Stimulated activated CD4-positive, alpha-beta T cell treated with anti-CD3 and anti-CD28 coated beads, Interleukin-2, amount 100 ng/mL, for 4 hours (primary cell): ENCODE measurements around the gene CHRNE.
"Not testable (repeated sequence)": the region's sequence is repeated elsewhere in the genome, so short reads cannot be mapped to it uniquely, and the experiment has no call there.

Experiments used
- DNase-seq: peaks from one replicate; pipeline ENCODE4 v3.0.0-alpha.2; 2020; ENCODE audit warnings: low read depth

Gene CHRNE

DNA sequence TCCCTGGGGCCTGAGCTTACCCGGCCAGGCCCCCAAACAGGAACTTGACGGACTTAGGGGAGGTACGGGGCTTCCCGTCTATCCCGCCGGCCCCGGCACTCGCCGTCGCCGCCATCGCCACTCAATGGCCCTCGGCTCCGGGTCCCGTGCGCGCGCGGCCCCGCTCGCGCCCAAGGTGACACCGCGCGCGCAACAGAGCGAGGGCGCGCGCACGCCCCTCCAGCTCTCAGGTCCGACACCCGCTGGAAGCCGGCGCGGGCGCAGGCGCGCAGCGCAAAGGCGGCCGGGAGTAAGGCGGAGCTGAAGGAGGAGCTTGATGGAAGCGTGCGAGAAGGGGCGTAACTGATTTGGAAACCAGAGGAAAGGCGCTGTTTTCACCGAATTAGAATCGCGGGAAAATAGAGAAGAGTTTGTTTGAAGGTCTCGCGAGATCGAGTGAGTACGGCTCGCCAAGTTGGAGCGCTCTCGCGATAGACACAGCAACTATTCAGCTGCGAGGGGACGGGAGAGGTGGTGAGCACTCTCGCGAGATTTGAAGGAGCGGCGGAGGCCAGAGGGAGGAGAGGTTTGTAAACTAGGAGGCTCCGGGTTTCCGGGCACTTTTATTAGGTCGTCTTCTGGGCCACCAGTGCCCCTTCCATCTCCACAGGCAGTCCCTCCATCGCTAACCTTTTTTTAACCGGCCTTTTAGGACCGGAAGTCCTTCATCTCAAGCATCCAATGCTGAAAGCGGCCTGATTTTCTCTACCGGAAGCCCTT, 37.1 kb upstream of the CHRNE start, which contains the start of the genes RNF167 and SLC25A11:
Gene RNF167 (plus strand): TSS at position 473 of the 759 bp plus-strand sequence. CDS start 642 bp downstream, outside the sequence.
Gene SLC25A11 (minus strand): TSS at position 251 of the 759 bp plus-strand sequence. CDS start 136 bp downstream, at position 115.
- DNase-seq: peak; percentile 95

DNA sequence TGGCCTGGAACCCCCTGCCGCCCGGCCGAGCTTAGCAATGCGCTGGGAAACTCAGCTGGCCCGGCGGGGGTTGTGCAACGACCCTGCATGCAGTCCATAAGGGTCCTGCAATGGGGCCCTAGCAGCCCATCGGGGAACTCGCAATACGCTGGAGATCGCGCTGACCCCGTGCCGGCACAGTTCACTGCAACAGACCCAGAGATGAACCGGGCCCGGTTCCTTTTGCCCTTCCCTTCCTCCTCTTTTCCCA, 36.6 kb upstream of the CHRNE start:
- no peak for DNase-seq

DNA sequence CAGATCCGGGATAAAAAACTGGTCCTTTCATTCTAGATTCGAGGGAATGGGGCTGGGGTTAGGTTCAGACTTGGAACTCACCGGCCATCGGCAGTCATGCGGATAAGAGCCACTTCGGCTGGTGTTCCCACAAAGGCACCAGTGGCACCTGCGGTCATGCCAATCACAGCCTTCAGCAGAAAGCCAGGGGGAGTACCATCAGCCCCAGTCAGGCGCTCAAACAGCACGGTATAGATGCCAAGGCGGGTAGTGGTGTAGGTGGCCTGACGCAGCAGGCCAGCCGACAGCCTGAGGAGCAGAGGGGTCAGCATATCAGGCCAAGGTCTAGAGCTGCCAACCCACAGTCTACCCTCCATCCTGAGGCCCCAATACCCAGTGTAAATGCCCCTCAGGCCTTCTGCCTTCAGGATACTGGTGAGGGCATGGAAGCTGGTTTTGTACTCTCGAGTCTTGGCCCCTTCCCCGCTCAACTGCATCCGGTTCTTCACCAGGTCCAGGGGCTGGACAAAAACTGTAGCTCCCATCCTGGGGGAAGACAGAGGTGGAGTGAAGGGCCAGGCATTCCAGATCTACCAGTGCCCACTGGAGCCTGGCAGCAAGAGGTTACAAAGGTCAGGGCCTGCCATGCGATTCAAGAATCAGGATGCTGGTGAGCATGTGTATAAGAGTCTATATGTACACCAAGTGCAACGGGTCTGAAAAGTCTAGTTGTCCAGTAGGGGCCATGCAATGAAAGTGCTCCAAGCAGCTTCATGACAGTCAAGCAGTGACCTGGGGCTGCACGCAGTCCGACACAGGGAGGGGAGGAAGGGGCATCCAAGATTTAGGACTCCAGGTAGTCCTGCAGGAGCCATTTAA, 36.0 kb upstream of the CHRNE start:
- DNase-seq: no peak

DNA sequence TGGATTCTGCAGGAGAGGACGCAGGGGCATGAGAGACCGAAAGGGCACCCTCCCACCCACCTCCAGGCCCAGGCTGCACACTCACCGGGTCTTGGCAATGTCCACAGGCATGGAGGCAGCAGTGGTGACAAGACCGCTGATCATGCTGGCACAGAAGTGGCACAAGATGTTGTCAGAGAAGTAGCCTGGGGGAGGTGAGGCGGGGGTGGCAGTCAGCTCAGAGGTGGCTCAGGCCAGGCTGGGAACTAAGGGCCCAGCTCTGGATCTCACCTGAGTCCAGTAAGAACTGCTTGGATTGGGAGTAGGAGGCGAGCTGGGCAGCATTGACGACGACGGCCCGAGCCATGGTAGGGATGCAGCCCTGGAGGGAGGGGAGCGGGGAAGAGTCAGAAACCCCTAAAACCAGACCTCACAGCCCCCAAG, 35.2 kb upstream of the CHRNE start:
- no peak for DNase-seq

DNA sequence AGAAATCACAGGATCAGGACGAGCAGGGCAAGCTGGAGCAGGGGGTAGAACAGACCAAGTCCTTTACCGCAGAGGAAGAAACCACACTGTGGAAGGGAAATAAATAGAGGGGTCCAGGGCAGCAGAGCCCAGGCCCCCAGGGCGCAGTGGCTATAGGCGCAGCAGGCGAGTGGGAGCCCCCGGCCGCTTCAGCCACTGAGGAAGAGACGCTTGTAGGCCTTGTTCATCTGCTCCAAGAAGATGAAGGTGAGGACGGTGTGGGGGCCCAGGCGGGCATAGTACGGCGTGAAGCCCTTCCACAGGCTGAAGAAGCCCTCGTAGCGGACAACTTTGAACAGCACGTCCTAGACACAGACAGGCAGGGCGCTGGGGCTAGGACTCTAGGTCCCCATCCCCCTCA, 34.7 kb upstream of the CHRNE start:
- DNase-seq: no peak

DNA sequence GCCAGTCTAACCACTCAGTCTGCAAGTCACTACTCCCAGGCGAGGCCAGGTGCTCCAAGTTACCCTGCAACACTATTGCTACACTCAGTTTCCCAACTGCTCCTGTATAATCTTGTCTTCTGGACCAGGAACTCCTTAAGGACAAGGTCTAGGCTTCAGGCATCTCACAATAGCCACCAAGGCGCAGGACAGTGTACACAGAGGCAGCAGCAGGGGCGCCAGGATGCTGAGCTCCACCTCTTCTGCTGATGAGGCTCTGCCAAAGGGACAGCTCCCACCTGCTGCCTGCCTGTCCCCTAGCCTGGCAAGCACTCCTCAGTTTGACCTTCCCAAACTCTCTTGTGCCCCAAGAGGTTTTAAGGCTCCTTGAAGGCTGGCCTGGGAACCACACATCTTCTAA, 33.5 kb upstream of the CHRNE start:
- no peak for DNase-seq

DNA sequence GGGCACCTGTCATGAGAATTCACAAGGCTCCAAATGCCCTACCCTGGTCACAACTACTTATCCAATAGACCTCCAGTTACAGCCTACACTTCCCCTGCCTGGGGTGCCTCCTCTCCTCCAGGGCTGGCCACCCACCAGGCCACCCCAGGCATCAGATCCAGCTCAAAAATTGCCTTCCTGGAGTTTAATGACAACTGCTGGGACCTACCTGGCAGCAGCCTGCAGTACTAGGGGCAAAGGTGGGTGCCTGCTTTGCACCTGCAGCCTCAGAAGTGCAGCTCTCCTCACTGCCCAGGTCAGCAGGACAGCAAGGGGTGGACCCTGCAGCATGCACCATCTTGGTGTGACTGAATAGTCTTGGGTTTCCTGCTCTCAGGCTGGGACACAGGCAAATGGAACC, 32.8 kb upstream of the CHRNE start:
- no peak for DNase-seq

DNA sequence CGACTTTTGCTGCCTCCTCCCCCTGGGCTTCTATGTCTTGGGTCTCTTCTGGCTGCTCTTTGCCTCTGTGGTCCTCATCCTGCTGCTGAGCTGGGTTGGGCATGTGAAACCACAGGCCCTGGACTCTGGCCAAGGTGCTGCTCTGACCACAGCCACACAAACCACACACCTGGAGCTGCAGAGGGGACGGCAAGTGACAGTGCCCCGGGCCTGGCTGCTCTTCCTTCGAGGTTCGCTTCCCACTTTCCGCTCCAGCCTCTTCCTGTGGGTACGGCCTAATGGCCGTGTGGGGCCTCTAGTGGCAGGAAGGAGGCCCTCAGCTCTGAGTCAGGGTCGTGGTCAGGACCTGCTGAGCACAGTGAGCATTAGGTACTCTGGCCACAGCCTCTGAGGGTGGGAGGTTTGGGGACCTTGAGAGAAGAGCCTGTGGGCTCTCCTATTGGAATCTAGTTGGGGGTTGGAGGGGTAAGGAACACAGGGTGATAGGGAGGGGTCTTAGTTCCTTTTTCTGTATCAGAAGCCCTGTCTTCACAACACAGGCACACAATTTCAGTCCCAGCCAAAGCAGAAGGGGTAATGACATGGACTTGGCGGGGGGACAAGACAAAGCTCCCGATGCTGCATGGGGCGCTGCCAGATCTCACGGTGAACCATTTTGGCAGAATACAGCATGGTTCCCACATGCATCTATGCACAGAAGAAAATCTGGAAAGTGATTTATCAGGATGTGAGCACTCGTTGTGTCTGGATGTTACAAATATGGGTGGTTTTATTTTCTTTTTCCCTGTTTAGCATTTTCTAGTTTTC, 31.5 kb upstream of the CHRNE start:
- no peak for DNase-seq

DNA sequence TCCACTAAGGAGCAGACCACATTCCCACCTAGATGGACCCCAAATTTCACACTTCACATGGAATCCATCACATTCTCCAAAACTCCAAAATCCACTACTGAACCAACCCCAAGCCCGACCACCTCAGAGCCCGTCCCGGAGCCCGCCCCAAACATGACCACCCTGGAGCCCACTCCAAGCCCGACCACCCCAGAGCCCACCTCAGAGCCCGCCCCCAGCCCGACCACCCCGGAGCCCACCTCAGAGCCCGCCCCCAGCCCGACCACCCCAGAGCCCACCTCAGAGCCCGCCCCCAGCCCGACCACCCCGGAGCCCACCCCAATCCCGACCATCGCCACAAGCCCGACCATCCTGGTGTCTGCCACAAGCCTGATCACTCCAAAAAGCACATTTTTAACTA, 30.7 kb upstream of the CHRNE start:
- no peak for DNase-seq

DNA sequence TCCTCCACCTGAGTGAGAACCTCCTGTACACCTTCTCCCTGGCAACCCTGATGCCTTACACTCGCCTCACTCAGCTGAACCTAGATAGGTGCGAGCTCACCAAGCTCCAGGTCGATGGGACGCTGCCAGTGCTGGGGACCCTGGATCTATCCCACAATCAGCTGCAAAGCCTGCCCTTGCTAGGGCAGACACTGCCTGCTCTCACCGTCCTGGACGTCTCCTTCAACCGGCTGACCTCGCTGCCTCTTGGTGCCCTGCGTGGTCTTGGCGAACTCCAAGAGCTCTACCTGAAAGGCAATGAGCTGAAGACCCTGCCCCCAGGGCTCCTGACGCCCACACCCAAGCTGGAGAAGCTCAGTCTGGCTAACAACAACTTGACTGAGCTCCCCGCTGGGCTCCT, 29.9 kb upstream of the CHRNE start:
- no peak for DNase-seq

DNA sequence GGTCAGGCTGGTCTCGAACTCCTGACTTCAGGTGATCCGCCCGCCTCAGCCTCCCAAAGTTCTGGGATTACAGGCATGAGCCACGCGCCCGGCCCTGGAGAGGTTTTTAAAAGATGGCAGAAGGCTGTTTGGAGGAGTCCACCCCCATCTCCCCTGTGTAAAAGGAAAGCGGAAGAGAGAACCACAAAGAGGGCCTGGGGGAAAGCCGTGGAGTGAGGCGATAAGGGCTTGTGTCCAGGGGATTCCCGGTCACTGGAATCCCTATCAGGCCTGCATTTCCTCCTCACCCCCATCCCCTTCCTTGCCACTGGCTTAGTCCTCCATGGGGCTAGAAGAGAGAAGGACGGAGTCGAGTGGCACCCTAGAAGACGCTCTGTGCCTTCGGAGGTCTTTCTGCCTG, 29.1 kb upstream of the CHRNE start, which contains the start of gene GP1BA:
Gene GP1BA (plus strand): TSS at position 315 of the 400 bp plus-strand sequence. CDS start 328 bp downstream, outside the sequence.
- DNase-seq: no peak

DNA sequence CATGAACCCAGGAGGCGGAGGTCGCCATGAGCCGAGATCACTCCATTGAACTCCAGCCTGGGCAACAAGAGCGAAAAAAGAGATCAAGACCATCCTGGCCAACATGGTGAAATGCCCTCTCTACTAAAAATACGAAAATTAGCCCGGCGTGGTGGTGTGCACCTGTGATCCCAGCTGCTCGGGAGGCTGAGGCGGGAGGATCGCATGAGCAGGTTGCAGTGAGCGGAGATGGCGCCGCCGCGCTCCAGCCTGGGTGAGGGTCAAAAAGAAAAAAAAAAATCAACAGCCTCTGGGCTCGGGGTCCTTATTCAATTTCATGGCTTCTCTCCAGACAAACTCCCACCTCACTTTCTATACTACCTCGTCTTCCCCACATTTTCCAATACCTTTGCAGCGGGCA, 26.0 kb upstream of the CHRNE start:
- no peak for DNase-seq

DNA sequence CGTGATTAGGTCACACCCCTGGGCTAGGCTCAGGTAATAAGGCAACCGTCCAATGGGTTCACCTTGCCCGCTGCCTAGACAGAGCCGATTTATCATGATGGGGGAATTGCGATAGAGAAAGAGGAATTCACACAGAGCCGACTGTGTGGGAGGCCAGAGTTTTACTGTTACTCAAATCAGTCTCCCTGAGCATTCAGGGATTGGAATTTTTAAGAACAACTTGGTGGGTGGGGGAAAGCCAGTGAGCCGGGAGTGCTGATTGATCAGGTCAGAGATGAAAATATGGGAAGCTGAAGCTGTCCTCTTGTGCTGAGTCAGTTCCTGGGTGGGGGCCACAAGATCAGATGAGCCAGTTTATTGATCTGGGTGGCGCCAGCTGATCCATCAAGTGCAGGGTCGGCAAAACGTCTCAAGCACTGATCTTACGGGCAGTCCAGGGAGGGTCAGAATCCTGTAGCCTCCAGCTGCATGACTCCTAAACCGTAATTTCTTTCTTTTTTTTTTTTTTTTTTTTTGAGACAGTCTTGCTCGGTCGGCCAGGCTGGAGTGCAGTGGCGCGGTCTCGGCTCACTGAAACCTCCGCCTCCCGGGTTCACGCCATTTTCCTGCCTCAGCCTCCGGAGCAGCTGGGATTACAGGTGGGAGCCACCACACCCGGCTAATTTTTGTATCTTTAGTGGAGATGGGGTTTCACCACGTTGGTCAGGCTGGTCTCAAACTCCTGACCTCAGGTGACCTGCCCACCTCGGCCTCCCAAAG, 23.9 kb upstream of the CHRNE start:
- DNase-seq: not testable (repeated sequence)

DNA sequence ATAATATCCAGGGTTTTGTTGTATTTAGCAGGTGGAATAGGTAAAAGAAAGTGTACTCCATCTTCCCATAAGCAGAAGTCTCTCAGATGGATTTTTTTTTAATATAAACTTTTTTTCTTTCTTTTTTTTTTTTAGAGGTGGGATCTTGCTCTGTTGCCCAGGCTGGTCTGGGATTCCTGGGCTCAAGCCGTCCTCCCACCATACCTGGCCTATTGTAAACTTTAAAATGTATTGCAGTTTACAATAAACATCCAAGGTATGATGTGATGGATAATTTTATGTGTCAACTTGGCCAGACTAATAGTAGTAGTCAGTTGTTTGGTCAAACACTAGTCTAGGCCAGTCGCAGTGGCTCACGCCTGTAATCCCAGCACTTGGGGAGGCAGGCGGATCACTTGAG, 18.4 kb upstream of the CHRNE start:
- no peak for DNase-seq

DNA sequence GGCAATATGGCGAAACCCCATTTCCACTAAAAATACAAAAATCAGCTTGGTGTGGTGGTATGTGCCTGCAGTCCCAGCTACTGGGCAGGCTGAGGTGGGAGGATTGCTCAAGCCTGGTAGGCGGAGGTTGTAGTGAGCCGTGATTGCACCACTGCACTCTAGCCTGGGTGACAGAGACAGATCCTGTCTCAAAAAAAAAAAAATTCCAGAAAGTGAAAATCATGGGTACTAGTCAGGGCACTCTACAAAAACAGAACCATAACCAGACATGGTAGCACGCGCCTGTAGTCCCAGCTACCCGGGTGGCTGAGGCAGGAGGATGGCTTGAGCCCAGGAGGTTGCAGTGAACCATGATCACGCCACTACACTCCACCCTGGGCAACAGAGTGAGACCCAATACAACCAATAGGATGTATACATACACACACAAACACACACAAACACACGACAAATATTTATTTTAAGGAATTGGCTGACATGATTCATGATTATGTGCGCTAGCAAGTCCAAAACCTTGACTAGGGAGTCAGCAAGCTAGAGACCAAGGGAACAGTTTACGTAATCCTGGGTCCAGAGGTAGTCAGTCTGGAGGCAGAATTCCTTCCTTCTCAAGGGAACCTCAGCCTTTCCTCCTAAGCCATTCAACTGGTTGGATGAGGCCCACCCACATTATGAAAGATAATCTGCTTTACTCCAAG, 17.6 kb upstream of the CHRNE start:
- DNase-seq: no peak

DNA sequence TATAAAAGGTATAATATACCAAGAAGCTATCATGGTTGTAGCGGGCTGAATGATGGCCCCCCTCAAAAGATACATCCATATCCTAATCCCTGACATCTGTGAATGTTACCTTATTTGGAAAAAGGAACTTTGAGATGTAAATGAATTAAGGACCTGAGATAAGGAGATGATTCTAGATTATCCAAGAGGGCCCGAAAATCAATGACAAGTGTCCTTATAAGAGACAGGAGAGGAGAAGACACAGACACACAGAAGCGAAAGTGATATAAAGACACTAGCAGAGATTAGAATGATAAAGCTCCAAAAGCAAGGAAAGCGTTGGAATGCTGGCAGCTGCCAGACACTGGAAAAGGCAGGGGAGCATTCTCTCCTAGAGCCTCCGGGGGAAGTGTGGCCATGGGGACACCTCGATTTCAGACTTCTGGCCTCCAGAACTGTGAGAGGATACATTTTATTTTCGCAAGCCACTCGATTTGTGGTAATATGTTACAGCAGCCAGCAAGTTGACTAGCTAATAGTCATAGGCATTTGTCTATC, 16.7 kb upstream of the CHRNE start:
- DNase-seq: no peak

DNA sequence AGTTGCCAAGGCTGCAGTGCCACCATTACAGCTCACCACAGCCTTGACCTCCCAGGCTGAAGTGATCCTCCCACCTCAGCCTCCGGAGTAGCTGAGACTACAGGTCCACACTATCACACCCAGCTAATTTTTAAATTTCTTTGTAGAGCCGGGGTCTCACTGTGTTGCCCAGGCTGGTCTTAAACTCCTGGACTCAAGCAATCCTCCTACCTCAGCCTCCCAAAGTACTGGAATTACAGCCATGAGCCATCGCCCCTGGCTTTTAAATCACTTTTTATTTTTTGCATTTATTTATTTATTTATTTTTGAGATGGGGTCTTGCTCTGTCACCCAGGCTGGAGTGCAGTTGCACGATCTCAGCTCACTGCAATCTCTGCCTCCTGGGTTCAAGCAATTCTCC, 11.7 kb upstream of the CHRNE start:
- not testable (repeated sequence) for DNase-seq

DNA sequence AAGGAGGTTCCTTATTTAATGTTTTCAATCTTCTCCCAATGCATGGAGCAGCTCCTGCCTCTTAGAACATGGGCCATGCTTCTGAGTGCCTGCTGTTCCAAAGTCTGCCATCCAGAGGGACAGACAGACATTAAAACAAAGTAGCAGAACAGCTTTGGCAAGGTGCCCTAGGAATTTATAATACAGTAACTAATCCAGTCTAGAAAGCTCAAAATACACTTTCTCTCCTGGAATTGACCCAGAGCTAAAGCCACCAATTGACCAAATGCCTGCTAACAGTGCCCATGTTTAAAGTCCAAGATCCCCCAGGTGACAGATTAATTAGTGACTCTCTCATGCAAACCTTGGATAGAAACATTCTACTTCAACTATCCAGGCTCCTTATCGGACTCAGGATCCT, 11.1 kb upstream of the CHRNE start:
- DNase-seq: no peak

DNA sequence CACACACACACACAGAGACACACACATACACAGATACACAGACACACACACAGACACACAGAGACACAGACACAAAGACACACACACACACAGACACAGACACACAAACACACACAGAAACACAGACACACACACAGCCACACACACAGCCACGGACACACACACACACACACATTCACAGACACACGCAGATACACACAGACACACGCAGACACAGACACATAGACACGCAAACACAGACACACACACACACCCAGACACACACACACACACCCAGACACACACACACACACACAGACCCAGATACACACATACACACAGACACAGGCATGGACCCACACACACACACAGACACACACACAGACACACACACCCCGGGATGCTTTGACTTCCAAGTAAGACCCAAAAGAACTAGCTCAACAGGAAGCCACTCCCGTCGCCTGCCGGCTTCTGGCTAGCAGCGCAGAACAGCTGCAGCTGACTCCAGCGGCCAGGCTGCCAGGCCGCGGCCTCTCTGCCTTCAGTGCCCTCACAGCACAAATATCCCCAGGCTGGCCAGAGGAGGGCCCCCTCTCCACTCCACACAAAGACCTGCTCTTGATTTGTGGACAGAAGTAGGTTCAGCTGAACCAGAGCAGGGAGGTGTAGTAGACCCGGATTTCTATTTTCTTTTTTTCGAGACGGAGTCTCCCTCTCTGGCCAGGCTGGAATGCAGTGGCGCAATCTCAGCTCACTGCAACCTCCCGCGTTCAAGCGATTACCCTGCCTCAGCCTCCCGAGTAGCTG, 6.0 kb upstream of the CHRNE start:
- peak; percentile 40 for DNase-seq

DNA sequence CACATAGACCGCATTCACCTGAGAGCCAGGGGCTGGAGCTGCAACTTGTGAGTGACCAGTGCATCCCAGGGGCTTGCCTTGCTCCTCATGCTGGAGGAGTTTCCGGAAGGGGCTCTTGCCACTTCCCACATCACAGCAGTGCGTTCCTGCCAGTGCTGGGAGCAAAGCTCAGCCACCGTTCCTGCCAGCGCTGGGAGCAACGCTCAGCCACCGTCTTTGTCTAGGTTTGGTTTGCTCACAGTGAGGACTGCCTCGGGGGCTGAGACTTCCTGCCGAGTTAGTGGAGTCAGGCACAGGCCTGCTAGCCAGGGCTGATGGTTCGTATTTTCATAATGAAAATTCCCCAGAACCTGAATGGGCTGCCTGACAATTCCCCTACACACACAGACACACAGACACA, 5.4 kb upstream of the CHRNE start:
- no peak for DNase-seq
